GM12874 (cell line): ENCODE results near the gene CCDC157.

Experiments used
- CTCF ChIP-seq: IDR thresholded peaks from 2 replicates; pipeline ENCODE4 v1.5.1; 2011; ENCODE audit warnings: low read depth, mild to moderate bottlenecking, control low read depth, low read length, moderate library complexity; ENCODE audit not compliant: insufficient read depth

The CCDC157 gene

GRCh38 chr22:30321461-30321860 lies 35.3 kb upstream of the CCDC157 start:
- TF ChIP-seq CTCF, result no peak

GRCh38 chr22:30323246-30323645 lies 33.6 kb upstream of the CCDC157 start:
- no peak for TF ChIP-seq CTCF

GRCh38 chr22:30324014-30324730 lies 32.6 kb upstream of the CCDC157 start:
- TF ChIP-seq CTCF, result no peak

GRCh38 chr22:30325065-30325720 lies 31.6 kb upstream of the CCDC157 start:
- TF ChIP-seq CTCF, result no peak

GRCh38 chr22:30325724-30326254 lies 31.0 kb upstream of the CCDC157 start:
- TF ChIP-seq CTCF, result no peak

GRCh38 chr22:30326255-30326705 lies 30.5 kb upstream of the CCDC157 start:
- TF ChIP-seq CTCF, result no peak

GRCh38 chr22:30326706-30327362 lies 30.0 kb upstream of the CCDC157 start, which contains the start of gene TBC1D10A:
Gene TBC1D10A (minus strand): TSS chr22:30326941. CDS start chr22:30326881, 60 bp downstream.
- no peak for TF ChIP-seq CTCF
